Endothelial cell of umbilical vein (primary cell): ENCODE data around the gene TEC. TPM values are rescaled to one million over a fixed set of nuclear protein-coding genes. Genes with fewer than 3 reads are reported as not detected.

Source experiments
- BruUV-seq: library from RNA; stranded (reverse); fragments of 400-500 nt; replicated peaks from 2 replicates; lab custom pipeline; 2021; lab: Mats Ljungman, UMichigan
- CTCF ChIA-PET: fragments of 300-600, 350-600 bp; sonication (Branson Sonifier 250); formaldehyde crosslinking; loops from one replicate; lab custom pipeline; 2021; ENCODE audit warnings: antibody characterized with exemption, inconsistent platforms; lab: Charles Lee
- POLR2A ChIA-PET: fragments of 300-600, 350-600 bp; sonication (Branson Sonifier 250); formaldehyde crosslinking; loops from one replicate; lab custom pipeline; 2021; ENCODE audit warnings: antibody characterized with exemption, inconsistent platforms; lab: Charles Lee
- DNase-seq: peaks from one replicate; pipeline ENCODE4 v3.0.0-alpha.2; 2011; ENCODE audit warnings: low read depth, low spot score
- FAIRE-seq: peaks from 2 replicates; lab custom pipeline; 2011; peaks lifted over from hg19 to GRCh38; lab: Jason Lieb, UNC
- H2AFZ ChIP-seq: 2 replicates; pipeline ENCODE4 v1.6.0; 2012; ENCODE audit warnings: low read depth, low read length, control low read depth, inconsistent platforms
- H3K27ac ChIP-seq: 2 replicates; pipeline ENCODE4 v1.5.1; 2011; ENCODE audit warnings: low read depth, mild to moderate bottlenecking, control low read depth, low read length, moderate library complexity; ENCODE audit not compliant: insufficient read depth
- H3K27me3 ChIP-seq, 2 experiments: 2 replicates each; pipeline versions ENCODE4 v1.6.0 to v1.6.1; 2011; ENCODE audit warnings: low read length in 2 of 2, mixed read lengths in 1 of 2; ENCODE audit not compliant: control insufficient read depth in 2 of 2, insufficient read depth in 2 of 2
- H3K36me3 ChIP-seq, 2 experiments: 2 replicates in 1 of 2; 3 replicates in 1 of 2; pipeline ENCODE4 v1.5.1; 2011; ENCODE audit warnings: low read length in 2 of 2, mild to moderate bottlenecking in 1 of 2, moderate library complexity in 1 of 2; ENCODE audit not compliant: control insufficient read depth in 2 of 2, insufficient read depth in 2 of 2; ENCODE audit errors: extremely low read depth in 1 of 2
- H3K4me1 ChIP-seq: 3 replicates; pipeline ENCODE4 v1.5.1; 2011; ENCODE audit warnings: mild to moderate bottlenecking, low read length; ENCODE audit not compliant: control insufficient read depth, insufficient read depth; ENCODE audit errors: extremely low read depth
- H3K4me2 ChIP-seq: 2 replicates; pipeline ENCODE4 v1.6.1; 2011; ENCODE audit warnings: low read length, control low read depth, mixed read lengths; ENCODE audit not compliant: insufficient read depth
- H3K4me3 ChIP-seq, 3 experiments: fragments of 200-600 bp in 1 of 3; sonication (generic), shearing (Covaris generic) in 1 of 3; replicated peaks in 1 of 3; 2 replicates each; pipeline ENCODE4 v1.5.1; 2011 to 2016; ENCODE audit warnings: control low read depth in 3 of 3, low read length in 3 of 3, mild to moderate bottlenecking in 2 of 3, inconsistent platforms in 1 of 3, low read depth in 1 of 3, moderate library complexity in 1 of 3; ENCODE audit not compliant: insufficient read depth in 1 of 3
- H3K79me2 ChIP-seq: 2 replicates; pipeline ENCODE4 v1.6.0; 2012; ENCODE audit warnings: low read length, inconsistent platforms; ENCODE audit not compliant: control insufficient read depth, insufficient read depth
- H3K9ac ChIP-seq: replicated peaks from 2 replicates; pipeline ENCODE3; 2011; ENCODE audit warnings: low read length, control low read depth; ENCODE audit not compliant: insufficient read depth; ENCODE audit errors: extremely low read depth
- H3K9me1 ChIP-seq: replicated peaks from 3 replicates; pipeline ENCODE4 v1.6.0; 2011; ENCODE audit warnings: mild to moderate bottlenecking, low read length; ENCODE audit not compliant: control insufficient read depth, insufficient read depth; ENCODE audit errors: extremely low read depth
- H3K9me3 ChIP-seq: replicated peaks from 2 replicates; pipeline ENCODE4 v1.5.1; 2012; ENCODE audit warnings: low read length, inconsistent platforms; ENCODE audit not compliant: control insufficient read depth, insufficient read depth
- H4K20me1 ChIP-seq: replicated peaks from 2 replicates; pipeline ENCODE3; 2011; ENCODE audit warnings: mild to moderate bottlenecking, low read length; ENCODE audit not compliant: control insufficient read depth, insufficient read depth; ENCODE audit errors: extremely low read depth
- CTCF ChIP-seq, 2 donors: IDR thresholded peaks; 1 replicate in 1 of 2; 2 replicates in 1 of 2; pipeline ENCODE4 v1.5.1; 2011; ENCODE audit warnings: low read length in 2 of 2, mild to moderate bottlenecking in 2 of 2, moderate library complexity in 2 of 2, control low read depth in 1 of 2, inconsistent platforms in 1 of 2, low read depth in 1 of 2; ENCODE audit not compliant: insufficient read depth in 1 of 2; ENCODE audit errors: extremely low read depth in 1 of 2
- EZH2 ChIP-seq: IDR thresholded peaks from 2 replicates; pipeline ENCODE4 v1.6.1; 2012; ENCODE audit warnings: borderline replicate concordance, low read depth, mild to moderate bottlenecking, moderate library complexity, low read length, inconsistent platforms; ENCODE audit not compliant: severe bottlenecking
- FOS ChIP-seq: IDR thresholded peaks from 2 replicates; pipeline ENCODE4 v1.6.1; 2011; ENCODE audit warnings: mild to moderate bottlenecking, low read length, moderate library complexity, borderline replicate concordance; ENCODE audit not compliant: insufficient read depth
- GATA2 ChIP-seq: IDR thresholded peaks from 2 replicates; pipeline ENCODE4 v1.7.0; 2011; ENCODE audit warnings: low read depth, mild to moderate bottlenecking, moderate library complexity, mixed read lengths, low read length; ENCODE audit not compliant: insufficient read length, insufficient read depth
- JUN ChIP-seq: IDR thresholded peaks from 2 replicates; pipeline ENCODE4 v1.6.1; 2011; ENCODE audit warnings: borderline replicate concordance, low read depth; ENCODE audit not compliant: insufficient read length, insufficient read depth
- MAX ChIP-seq: IDR thresholded peaks from 2 replicates; pipeline ENCODE4 v1.6.1; 2011; ENCODE audit not compliant: insufficient read depth, insufficient read length
- MYC ChIP-seq: IDR thresholded peaks from one replicate; pipeline ENCODE4 v1.6.1; 2011; ENCODE audit warnings: mild to moderate bottlenecking, low read depth, low read length
- POLR2A ChIP-seq: IDR thresholded peaks from 2 replicates; pipeline ENCODE4 v1.6.1; 2012; ENCODE audit warnings: low read depth, mild to moderate bottlenecking, control low read depth, low read length
- POLR2AphosphoS5 ChIP-seq: IDR thresholded peaks from 2 replicates; pipeline ENCODE4 v1.6.1; 2012; ENCODE audit warnings: low read depth, mild to moderate bottlenecking, control low read depth, low read length, moderate library complexity; ENCODE audit not compliant: insufficient read depth
- dilution Hi-C: fragments of 300-500 bp; cut with MboI; formaldehyde crosslinking; loops from one replicate; pipeline ENCODE4 v1.15.0; 2019; ENCODE audit warnings: low sequenced_read_pairs; ENCODE audit not compliant: extremely low pct_ligation_motif_present
- intact Hi-C: fragments of 100-400 bp; cut with micrococcal nuclease; formaldehyde crosslinking; loops from one replicate; pipeline ENCODE4 v1.10.0; 2022
- polyA plus RNA-seq, 4 experiments: library from polyadenylated mRNA; depleted of rRNA in 3 of 4; stranded (reverse) in 3 of 4; unstranded in 1 of 4; fragments of >200 nt; gene quantifications; 2 replicates each; pipeline versions ENCODE4 v1.2.1 to v1.2.3, GENCODE V29; 2011 to 2012; ENCODE audit warnings: missing spikeins in 1 of 4
- total RNA-seq: library from RNA; stranded (reverse); gene quantifications from 2 replicates; pipeline ENCODE4 v1.2.3, GENCODE V29; 2021

The TEC gene
- total and polyA plus RNA-seq, 2 donors (not counting 3 experiments of a cell fraction or from before 2014, with no cell fraction given), result 0.08 to 0.86 TPM

- no TSS peak for BruUV-seq
- no peak overlapping the region for H3K4me2 ChIP-seq
- H3K27ac ChIP-seq, result no peak overlapping the region
- no peaks in the 10 kb centered on the region for H4K20me1 ChIP-seq
- H3K36me3 ChIP-seq, result no peaks in the 10 kb centered on the region
- H3K9ac ChIP-seq, result no peak overlapping the region
- H3K4me3 ChIP-seq, result no peak overlapping the region
- intact Hi-C loops (loop anchor here (10.0 kb wide), 1 partner anchor 225 kb away; no protein-coding TSS in a partner anchor), dilution Hi-C loops (no loop called here)
- no peaks in the 10 kb centered on the region for H3K4me1 ChIP-seq
- H3K9me3 ChIP-seq, result no peaks in the 10 kb centered on the region
- TF ChIP-seq FOS, result no peak
- no peak for TF ChIP-seq EZH2
- no peak for TF ChIP-seq POLR2A
- peaks cover 0 to 10% of the 10 kb centered on the region in 2 experiments for H3K27me3 ChIP-seq
- ChIA-PET CTCF (interaction anchor here (1.6 to 1.8 kb wide), 2 partner anchors 10 to 22 kb away, joined by 6 to 7 read pairs; no protein-coding TSS in a partner anchor), POLR2A (no interaction called here)
- FAIRE-seq, result no peak
- DNase-seq, result no peak
- H3K9me1 ChIP-seq, result no peaks in the 10 kb centered on the region
- no peak overlapping the region for H2AFZ ChIP-seq
- H3K79me2 ChIP-seq, result no peaks in the 10 kb centered on the region
Measured at GRCh38 chr4:48149827-48150370, 119.7 kb downstream of the TEC start.

GRCh38 chr4:48147621-48148020, 122.0 kb downstream of the TEC start:
- dilution Hi-C loops (no loop called here), intact Hi-C loops (loop anchor here (10.0 kb wide), 1 partner anchor 223 kb away; no protein-coding TSS in a partner anchor)
- Histone ChIP-seq H3K27ac (no peak overlapping the region), H3K4me1 (no peaks in the 10 kb centered on the region), H3K36me3 (no peaks in the 10 kb centered on the region), H2AFZ (no peak overlapping the region), H4K20me1 (no peaks in the 10 kb centered on the region), H3K4me3 (no peak overlapping the region), H3K4me2 (no peak overlapping the region), H3K27me3 (peaks cover 0 to 10% of the 10 kb centered on the region in 2 experiments), H3K9ac (no peak overlapping the region), H3K9me1 (no peaks in the 10 kb centered on the region), H3K79me2 (no peaks in the 10 kb centered on the region), H3K9me3 (no peaks in the 10 kb centered on the region)
- CTCF ChIA-PET, result no interaction called here
- FAIRE-seq (no peak), DNase-seq (no peak)
- TF ChIP-seq MYC, result no peak
- TF ChIP-seq POLR2A, result no peak
- TF ChIP-seq FOS, result no peak
- no peak for TF ChIP-seq JUN
- no peak for TF ChIP-seq POLR2AphosphoS5
- no peak for TF ChIP-seq EZH2
- TF ChIP-seq GATA2, result no peak
- no peak for TF ChIP-seq CTCF (IDR thresholded peaks at IDR 0.05; ENCODE audit: extremely low read depth in 1 of 2, insufficient read depth in 1 of 2, low read depth in 1 of 2, low read length in 2 of 2)
- TF ChIP-seq MAX, result no peak
- BruUV-seq, result no TSS peak
- POLR2A ChIA-PET, result no interaction called here
